Placental pericyte (primary cell): Measurements from ENCODE around the gene DELE1. TPM values are rescaled to one million over a fixed set of nuclear protein-coding genes. Genes with fewer than 3 reads are reported as not detected.

ENCODE experiments used
- total RNA-seq: library from RNA; depleted of rRNA; stranded (reverse); fragments of >200 nt; gene quantifications from 2 replicates; pipeline ENCODE4 v1.2.3, GENCODE V29; 2012

DELE1 gene, protein sequence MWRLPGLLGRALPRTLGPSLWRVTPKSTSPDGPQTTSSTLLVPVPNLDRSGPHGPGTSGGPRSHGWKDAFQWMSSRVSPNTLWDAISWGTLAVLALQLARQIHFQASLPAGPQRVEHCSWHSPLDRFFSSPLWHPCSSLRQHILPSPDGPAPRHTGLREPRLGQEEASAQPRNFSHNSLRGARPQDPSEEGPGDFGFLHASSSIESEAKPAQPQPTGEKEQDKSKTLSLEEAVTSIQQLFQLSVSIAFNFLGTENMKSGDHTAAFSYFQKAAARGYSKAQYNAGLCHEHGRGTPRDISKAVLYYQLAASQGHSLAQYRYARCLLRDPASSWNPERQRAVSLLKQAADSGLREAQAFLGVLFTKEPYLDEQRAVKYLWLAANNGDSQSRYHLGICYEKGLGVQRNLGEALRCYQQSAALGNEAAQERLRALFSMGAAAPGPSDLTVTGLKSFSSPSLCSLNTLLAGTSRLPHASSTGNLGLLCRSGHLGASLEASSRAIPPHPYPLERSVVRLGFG
- 46.6 and 49.2 TPM in 2 replicates for total RNA-seq

DNA sequence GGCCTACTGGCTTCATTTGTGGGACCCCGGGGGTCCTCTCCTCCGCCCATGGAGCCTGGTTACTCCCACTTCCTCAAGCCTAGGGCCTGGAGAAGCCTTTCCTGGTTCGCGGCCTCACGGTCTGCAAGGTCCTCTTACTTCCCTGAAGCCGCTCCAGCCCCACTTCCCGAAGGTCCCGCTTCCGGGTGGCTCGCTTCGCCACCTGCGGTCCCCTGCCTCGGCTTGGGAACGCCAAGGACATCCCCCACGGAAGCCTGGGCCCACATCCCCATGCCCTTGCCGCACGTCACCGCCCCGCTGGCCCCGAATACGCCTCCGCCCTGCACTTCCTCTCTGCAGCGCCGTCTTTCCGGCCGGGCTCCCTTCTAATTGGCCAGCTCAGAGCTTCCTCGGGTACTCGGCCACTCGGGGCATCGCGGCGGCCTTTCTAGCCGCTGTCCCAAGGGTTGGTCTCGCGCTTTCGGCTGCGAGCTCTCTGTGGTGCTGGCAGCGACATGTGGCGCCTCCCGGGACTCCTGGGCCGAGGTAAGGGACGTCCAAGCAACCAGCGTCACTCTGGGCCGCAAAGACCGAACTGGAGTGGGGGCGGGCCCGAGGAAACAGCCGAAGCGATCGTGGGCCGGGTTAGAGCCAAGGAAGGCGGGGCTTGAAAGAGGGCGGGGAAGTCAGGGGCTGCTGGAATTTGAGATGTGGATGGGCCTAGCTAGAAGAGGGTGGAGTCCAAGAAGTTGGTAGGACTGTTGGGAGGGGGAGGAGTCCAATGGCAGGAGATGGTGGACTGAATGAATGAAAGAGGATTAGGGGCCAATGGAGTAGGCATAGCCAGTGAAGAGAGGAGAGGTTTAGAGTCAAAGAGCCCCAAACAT is at the start of gene DELE1:
Gene DELE1, plus strand, starts transcription at position 424 of the 866 bp plus-strand sequence. Its CDS starts 71 bp downstream, at position 495.

DNA sequence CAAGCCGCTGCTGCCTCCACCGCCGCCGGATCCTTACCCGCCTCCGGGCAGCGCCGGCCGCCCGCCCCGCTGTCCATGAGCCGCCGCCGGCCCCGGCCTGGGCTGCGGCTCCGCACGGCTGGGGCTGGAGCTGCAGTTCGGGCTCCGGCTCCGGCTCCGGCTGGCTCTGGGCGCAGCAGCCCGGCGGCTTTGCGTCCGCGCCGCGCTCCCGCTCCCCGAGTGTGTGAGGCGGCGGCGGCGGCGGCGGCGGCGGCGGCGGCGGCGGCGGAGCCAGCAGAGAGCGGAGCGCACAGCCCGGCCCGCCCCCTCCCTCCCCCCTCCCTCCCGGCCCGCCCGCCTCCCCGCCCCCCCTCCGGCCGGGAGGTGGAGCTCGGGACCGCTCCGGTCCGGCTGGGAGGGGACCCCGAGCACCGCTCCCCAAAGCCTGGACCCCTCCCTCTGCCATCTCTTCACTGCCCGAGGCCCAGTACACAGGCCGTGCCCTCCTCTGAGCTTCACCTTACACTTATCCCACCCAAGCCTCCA is 45.4 kb upstream of the DELE1 start, which contains the start of gene PCDH1:
Gene PCDH1, minus strand, starts transcription at position 225 of the 525 bp plus-strand sequence. Its CDS starts 148 bp downstream, at position 77.

DNA sequence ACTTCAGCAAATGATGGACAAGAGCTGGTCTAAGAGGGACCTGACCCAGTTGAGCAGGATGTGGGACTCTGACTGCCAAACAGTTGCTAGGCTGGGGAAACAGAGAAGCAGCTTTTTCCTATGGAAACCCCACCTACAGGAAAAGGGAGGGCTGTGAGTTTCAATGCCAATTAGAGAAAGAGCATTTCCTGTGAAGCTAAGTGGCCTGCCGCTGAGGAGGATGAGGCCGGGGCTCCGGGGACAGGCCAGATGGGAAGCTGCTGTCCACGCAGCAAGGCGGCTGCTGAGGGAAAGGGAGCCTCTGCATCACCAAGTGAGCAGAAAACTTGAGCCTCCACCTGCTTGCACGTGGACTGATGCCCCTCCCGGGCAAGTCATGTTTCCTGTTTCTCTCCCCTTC is 34.4 kb downstream of the DELE1 start, which contains the start of gene PCDH12:
Gene PCDH12, minus strand, starts transcription at position 90 of the 400 bp plus-strand sequence. CDS start 351 bp downstream, outside the sequence.

DNA sequence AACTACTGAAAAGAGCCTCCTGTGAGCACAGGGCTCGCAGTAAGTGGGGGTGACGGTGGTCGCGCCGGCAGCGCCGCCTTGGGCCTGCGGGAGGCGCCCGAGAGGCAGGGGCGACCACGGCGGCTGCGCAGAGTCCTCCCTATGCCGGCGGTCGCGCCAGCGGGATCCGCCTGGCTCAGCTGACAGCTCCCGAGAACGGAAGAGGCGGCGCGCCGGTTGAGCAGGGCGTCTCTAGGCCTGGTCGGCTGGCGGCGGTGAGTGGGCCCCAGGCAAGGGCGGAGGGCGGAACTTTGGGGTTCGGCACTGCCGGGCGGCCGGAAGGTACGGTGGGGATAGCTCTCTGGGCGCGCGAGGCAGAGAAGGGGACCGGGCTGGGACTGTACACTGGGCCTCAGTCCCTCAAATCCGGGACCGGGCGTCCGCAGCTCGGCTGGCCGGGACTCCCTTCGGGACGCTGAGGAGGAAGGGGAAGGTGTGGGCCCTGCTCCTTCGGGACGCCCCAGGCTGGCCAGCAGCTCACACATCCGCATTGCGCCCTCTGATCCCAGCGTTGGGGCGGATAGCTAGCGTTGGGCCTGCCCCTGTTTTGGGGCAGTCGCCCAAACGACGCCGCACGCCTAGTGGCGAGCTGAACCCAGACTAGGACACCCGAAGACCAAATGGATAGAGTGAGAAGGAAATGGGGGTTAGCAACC is 45.4 kb downstream of the DELE1 start, which contains the start of gene RNF14:
Gene RNF14, plus strand, starts transcription at position 192 of the 695 bp plus-strand sequence. CDS start 4,484 bp downstream, outside the sequence.

Other genes with a start within 250 kb of the DELE1 start
- 6.1 and 20.0 TPM in 2 replicates for gene ARAP3, start 241.6 kb upstream of the DELE1 start, total RNA-seq
- gene PCDH1, start 45.5 kb upstream of the DELE1 start, total RNA-seq: 4.2 and 5.3 TPM in 2 replicates
- gene PCDH12, start 34.3 kb downstream of the DELE1 start, total RNA-seq: under 0.01 TPM in 1 of 2 replicates, not detected in the other
- 49.9 and 89.5 TPM in 2 replicates for gene RNF14, start 45.2 kb downstream of the DELE1 start, total RNA-seq
- gene GNPDA1, start 89.2 kb downstream of the DELE1 start, total RNA-seq: 39.4 and 68.1 TPM in 2 replicates
- gene NDFIP1, start 184.9 kb downstream of the DELE1 start, total RNA-seq: 44.9 and 73.3 TPM in 2 replicates